Coronary artery (tissue), 2 donors: ENCODE data around the gene OSGEP.

ENCODE experiments used
- DNase-seq: peaks from one replicate; pipeline ENCODE4 v3.0.0-alpha.2; 2017; ENCODE audit warnings: low spot score
- H3K27ac ChIP-seq, 2 donors: fragments of 200-600 bp; sonication (generic); one replicate each; pipeline ENCODE4 v1.5.1; 2016 to 2019
- H3K4me3 ChIP-seq: fragments of 200-600 bp; sonication (generic); 2 replicates; pipeline ENCODE4 v1.5.1; 2016; ENCODE audit warnings: mild to moderate bottlenecking, moderate library complexity
- CTCF ChIP-seq: fragments of 200-600 bp; sonication (generic); IDR thresholded peaks from one replicate; pipeline ENCODE4 v1.5.1; 2019; ENCODE audit warnings: antibody characterized with exemption

Gene OSGEP

DNA sequence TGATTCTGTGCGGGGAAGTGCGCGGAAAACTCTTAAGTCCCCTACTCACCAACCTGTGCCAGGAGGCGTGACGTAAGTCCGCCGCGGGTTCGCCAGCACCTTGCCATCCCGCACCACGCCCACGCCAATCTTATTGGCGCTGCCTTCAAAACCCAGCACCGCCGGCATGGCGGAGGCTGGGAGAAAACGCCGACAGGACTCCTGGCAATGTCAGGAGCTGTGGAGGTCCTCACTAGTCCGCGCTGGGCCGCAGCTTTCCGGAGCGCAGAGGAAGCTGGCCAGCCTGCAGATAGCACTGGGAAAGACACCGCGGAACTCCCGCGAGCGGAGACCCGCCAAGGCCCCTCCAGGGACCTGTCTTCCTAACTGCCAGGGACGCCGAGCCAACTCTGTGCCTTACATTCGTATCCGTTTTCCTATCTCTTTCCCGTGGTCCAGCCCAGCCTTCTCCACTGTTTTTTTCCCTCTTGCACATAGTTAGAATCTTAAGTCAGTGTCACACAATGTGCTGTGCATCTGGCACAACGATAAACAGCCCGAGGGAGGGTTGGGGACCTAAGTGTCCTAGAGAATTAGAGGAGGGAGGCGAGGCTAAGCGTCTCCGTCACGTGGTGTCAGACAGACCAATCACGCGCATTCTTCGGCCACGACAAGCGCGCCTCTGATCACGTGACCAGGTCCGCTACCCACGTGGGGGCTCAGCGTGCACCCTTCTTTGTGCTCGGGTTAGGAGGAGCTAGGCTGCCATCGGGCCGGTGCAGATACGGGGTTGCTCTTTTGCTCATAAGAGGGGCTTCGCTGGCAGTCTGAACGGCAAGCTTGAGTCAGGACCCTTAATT is at the start of gene OSGEP, which contains the start of gene APEX1:
Gene OSGEP (minus strand): TSS at position 297 of the 839 bp plus-strand sequence. CDS start 129 bp downstream, at position 168.
Gene APEX1 (plus strand): TSS at position 711 of the 839 bp plus-strand sequence. CDS start 420 bp downstream, outside the sequence.
- TF ChIP-seq CTCF, result no peak
- Histone ChIP-seq H3K27ac (peak within 1 kb of the TSS; percentile 89 to 90), H3K4me3 (peak within 1 kb of the TSS; percentile 84)
- peak; percentile 98 for DNase-seq

GRCh38 chr14:20503898-20504297 is 49.3 kb upstream of the OSGEP start:
- H3K4me3 ChIP-seq, result no peak overlapping the region
- TF ChIP-seq CTCF, result no peak
- no peak for DNase-seq
- H3K27ac ChIP-seq, result no peak overlapping the region

DNA sequence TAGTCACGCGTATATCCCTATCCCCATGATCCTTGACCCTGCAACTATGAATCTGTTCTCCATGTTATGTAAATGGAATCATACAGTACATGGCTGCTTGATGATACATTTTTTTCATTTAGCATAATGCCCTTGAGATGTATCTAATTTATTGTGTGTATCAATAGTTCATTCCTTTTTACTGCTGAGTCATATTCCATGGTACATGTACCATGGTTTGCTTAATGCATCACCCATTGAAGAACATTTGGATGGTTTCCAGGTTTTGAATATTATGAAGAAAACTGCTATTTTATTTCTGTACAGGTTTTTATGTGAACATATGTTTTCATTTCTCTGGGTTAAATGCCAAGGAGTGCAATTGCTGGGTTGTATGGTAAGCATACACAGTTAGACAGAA is 46.7 kb upstream of the OSGEP start:
- no peak for TF ChIP-seq CTCF
- no peak overlapping the region for H3K27ac ChIP-seq
- no peak overlapping the region for H3K4me3 ChIP-seq
- no peak for DNase-seq

DNA sequence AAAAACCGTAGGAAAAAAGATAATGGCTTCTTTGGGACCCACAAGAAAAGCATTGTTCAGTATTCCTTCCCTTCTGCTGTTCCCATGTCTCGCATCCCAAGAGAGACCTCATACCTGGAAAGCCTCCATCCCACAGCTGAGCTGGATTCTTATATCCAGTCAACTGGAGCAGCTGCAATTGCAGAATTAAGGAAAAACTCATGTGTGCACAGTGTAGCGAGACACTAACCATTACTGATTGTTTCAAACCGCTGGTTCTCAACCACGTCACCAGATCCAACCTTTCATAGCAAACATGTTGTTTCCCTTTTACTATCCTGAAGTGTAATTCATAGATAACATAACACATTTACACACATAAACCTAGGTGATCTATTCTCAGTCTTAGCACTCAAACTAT is 45.3 kb upstream of the OSGEP start:
- Histone ChIP-seq H3K27ac (no peak overlapping the region), H3K4me3 (no peak overlapping the region)
- DNase-seq, result no peak
- TF ChIP-seq CTCF, result no peak

- Histone ChIP-seq H3K27ac (no peak overlapping the region), H3K4me3 (no peak overlapping the region)
- DNase-seq, result no peak
- TF ChIP-seq CTCF, result no peak
Observed at GRCh38 chr14:20499108-20499507, 44.5 kb upstream of the OSGEP start.

DNA sequence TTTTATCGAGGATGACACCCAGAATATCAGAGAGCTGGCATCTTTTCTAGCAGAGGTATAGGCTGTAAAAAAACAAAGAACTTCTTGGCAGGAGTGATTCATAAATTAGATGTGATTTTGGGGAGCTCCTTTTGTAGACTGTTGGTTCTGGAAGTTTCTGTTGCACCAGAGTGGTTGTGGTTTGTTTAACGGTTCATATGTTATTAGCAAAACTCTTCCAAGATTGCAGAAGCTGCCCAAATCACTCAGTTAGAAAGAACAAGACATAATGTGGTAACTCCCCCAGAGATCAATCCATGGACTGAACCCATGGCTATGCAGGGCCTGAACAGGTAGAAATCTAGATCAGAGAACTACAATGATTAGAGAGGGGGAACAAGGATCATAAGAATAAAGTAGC is 44.0 kb upstream of the OSGEP start:
- no peak overlapping the region for H3K27ac ChIP-seq
- H3K4me3 ChIP-seq, result no peak overlapping the region
- no peak for TF ChIP-seq CTCF
- DNase-seq, result no peak
